Measurements from ENCODE around the gene SLC17A7.

Gene SLC17A7

DNA sequence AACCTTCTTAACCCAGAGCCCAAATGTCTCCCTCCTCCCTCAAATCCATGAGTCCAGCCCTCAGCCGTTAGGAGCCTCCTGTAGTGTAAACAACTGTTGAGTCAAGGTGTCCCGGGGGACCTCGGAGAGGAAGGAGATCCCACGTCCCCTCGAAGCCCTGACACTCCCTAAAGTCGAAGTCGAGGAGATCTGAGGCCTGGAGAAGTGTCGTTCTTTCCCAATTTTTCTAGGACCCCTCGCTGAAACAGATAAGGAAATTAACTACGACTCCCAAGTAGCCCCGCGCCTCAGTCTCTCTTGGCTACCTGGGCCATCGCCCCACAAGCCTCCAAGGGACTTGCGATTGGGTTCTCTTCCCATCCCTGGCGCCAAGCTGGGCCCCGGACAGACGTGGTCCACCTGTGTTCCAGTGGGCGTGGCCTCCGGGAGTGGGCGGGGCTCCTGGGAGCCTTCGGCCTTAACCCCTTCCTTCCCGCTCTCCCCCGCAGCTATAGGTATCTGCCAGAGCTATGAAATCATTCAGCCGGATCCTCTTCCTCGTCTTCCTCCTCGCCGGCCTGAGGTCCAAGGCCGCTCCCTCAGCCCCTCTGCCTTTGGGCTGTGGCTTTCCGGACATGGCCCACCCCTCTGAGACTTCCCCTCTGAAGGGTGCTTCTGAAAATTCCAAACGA lies 15.3 kb downstream of the SLC17A7 start:
- FAIRE-seq, result no peak

GRCh38 chr19:49425178-49425577 lies 16.1 kb downstream of the SLC17A7 start, which contains the start of gene GFY:
TSS of gene GFY (plus strand) at chr19:49425388. CDS start at chr19:49426431, 1,043 bp downstream.
- no peak for FAIRE-seq

- no peak for FAIRE-seq
These were observed 17.4 kb downstream of the SLC17A7 start for GRCh38 chr19:49423985-49424303.

DNA sequence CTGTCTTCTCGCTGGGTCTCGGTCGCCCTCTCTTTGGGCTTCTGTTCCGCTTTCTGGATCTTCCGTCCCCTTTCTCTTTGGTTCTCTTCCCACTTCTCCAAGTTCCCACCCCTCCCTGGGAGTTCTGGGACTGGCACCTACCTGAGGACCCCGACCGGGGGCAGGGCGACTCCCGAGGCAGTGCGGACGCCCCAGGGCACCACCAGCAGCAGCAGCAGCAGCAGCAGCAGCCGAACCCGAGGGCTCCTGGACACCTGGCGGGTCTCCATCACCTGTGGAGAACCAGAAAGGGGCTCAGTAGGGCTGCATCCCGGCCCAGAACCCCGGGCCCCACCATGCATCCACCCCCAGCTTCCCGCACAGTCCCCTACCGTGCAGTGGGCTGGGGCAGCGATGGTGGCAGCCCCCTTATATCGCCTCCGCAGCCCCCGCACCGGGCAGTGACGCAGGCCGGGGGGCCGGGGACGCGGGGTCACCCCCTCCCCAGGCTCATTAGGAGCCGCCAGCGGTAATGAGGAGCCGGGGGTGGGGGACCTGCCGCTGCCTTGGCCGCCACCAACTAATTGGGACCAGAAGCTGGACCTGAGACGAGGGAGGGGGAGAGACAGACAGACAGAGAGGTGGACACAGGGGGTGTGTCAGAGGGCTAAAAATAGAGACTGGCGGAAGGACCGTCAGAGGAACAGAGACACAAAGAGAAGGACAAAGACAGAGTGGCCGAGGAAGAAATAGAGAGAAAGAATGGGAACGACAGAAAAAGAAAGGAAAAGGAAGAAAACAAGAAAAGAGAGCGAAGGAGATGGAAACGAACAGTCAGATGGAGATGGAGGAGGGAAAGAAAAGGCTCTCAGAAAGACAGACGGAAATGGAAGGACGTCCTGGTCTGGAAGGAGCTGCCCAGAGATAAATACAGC lies 18.0 kb downstream of the SLC17A7 start, which contains the start of gene PTH2:
TSS of gene PTH2 (minus strand) at position 371 of the 914 bp plus-strand sequence. CDS start at position 269, 102 bp downstream.
- no peak for FAIRE-seq

DNA sequence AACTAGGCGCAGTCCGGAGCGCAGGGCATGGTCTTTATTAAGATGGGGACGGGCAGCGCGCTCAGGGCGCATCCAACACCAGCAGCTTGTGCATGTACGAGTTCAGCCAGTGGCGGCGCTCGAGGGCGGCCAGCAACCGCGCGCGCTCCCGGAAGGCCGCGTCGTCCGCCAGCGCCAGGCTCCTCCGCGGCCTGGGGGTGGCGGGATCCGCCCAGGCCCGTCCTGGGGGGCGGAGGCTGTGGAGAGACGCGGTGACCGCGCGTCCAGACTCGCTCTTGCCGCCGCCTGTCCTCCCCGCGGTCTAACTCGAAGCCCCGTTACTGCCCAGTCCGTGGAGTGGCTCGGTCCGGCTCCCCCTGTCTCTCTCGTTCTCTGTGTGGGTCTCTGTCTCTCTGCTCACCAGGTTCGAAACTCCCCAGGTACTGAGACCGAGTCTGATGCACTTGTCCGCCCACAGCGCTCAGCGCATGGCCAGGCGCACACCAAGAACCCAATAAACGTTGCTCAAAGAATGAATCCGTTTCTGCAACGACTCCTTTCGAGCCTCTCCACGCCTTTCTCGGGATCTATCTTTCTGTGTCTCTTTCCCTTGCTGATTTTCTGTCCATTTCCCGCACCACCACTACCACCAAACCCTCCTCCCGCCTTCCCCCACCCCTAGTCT lies 18.8 kb downstream of the SLC17A7 start:
- FAIRE-seq, result no peak

DNA sequence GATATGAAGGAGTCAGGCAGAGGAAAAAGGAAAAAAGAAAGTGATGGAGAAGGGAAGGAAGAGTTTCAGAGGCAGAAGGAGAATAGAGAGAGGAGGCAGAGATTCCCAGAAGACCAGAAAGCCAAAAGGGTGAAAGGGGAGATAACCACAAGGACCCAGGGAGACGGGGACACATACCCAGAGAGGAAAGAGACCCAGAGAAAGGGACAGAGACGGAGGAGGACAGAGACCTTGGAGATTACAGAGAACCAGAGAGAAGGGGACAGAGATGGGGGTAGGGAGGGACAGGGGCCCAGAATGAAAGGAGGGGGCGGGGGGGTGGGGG lies 19.5 kb downstream of the SLC17A7 start:
- no peak for FAIRE-seq

DNA sequence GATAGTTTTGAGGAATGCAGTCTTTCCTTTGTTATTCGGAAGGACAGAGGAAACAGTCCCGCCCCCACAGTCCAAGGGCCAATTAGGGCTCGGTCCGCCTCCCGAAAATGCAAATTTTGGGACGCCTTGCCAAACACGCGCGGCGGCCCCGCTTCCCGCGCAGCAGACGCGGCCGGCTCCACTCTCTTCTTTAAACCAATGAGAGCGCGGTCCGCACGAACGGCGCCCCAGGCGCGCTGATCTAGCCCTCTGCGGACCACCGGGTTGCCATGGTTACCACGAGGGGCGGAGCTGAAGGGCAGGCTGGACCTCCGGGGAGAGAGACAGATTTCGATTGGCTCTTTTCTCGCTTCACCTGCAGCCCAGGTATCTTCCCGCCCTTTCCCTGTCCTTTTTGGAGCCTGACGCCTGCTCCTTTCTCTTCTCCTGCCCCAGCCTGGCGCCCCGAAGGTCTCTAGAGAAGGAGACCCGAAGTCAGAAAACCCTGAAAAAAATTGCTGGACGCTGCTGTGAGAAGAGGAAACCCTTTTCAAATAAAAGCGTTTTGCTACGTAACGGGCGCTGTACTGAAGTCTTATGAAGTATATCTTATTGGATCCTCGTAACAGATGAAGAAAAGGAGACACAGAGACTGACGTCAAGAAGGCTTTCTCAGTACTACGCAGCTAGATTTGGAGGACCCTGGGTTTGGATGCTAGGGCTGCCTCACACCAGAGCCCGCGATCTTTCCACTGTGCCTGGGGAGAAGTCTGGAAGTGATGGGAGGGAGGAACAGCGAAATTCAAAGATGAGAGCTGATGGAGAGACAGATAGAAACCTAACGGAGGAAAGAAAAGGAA lies 20.1 kb downstream of the SLC17A7 start:
- no peak for FAIRE-seq

GRCh38 chr19:49420227-49420626 lies 21.1 kb downstream of the SLC17A7 start:
- FAIRE-seq, result no peak

GRCh38 chr19:49419173-49419572 lies 22.2 kb downstream of the SLC17A7 start:
- no peak for FAIRE-seq

DNA sequence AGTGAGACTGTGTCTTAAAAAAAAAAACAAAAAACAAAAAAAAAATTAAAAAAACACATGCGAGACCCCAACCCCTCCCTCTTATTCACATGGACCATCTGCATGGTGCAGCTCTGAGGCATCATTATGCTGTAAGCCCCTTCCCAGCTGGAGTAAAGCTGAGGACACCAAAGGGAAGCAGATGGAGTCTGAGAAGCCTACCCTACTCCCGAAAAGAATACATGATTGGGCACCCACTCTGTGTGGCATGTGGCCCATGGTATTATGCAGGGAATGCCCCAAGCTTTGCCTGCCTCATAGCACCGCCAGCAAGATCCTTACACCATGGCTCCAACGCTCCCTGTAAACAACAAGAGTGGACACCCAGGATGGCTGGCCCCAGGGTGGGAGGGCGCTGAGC lies 22.8 kb downstream of the SLC17A7 start:
- FAIRE-seq, result no peak

DNA sequence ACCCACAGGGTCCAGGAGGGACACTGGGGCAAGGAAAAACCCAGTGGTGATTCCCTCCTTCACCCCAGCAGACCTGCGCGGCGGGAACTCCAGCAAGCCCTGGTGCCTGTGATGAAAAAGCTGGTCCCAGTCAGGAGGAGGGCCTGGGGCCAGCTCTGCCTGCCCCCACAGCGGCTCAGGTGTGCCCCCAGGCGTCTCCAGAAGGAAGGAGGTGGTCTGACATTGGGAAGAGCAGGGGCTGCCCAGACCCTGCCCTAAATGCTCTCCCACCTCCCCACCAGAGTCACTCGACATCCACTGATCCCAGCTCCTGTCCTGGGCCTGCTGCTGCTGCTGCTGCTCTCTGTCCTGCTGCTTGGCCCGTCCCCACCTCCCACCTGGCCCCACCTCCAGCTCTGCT lies 24.2 kb downstream of the SLC17A7 start:
- no peak for FAIRE-seq

- FAIRE-seq, result no peak
These were observed 25.5 kb downstream of the SLC17A7 start for GRCh38 chr19:49415810-49416200.

DNA sequence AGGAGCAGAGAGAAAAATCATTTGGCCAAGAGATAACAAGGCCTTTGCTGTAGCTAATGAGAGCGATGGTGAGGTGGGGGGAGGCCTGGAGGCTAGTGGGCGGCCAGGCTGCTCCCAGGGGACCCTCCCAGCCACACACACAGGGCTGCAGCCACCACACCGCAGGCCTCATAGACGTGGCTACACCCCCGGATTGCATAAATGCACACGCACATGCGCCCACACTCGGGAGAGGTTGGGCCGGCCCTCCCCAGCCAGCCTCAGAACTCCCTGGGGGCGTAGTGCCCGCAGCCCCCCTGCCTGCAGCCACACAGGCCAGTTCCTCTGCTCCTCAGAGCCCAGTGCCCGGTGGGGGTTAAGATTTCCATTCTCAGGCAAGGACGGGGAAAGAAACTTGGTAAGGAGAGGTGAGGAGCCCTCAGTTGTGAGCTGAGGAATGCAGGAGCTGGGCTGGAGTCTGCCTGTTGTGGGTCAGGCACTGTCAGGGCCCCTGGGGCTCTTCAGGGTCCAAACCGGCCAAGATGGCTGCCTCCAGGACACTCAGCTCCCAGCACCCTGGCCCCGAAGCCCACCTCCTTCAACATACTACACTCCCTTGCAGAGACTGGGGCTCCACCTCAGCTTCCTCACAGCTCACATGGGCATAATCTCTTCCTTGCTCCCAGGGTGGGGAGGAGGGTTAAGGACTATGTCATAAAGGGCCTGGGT lies 26.1 kb downstream of the SLC17A7 start:
- FAIRE-seq, result no peak

DNA sequence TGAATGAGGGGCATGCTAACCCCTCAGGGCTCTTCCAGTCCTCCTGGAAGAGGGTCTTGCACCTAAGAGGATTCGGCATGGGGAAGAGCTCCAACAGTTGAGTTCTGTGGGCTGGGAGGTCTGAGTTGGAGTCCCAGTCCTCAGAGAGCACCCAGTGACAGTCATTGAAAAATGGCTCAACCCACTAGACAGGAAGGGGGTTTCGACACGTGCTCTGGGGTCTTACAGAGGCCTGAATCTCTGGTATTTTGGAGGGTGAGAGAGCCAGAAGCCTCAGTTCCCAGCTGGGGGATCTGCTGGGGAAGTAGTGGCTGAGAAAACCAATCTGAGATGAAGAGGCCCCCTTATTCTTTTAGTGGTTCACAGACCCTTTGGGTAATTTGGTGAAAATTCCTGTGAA lies 27.1 kb downstream of the SLC17A7 start:
- no peak for FAIRE-seq

DNA sequence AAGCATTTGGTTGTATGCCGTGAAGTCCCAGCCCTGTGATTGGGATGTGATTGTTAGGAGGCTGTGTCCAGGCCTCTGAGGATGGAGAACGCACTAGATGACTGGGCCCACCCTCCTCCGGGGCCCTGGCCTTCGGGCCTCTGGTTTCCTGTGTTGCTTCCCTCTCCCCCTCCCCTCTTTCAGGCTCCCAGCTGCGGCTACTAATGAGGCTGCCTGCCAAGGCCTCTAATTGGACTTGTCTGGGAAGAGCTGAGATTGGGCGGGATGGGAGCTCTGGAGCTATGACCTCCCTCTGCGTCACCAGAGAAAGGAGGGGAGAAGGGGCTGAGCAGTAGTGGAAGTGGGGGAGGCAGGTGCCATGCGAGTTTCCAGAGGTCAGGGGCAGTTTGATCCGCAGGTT lies 28.0 kb downstream of the SLC17A7 start:
- no peak for FAIRE-seq

GRCh38 chr19:49411681-49412326 lies 29.5 kb downstream of the SLC17A7 start:
- no peak for FAIRE-seq

GRCh38 chr19:49409441-49410029 lies 31.8 kb downstream of the SLC17A7 start:
- FAIRE-seq, result no peak

- FAIRE-seq, result no peak
These were observed 32.4 kb downstream of the SLC17A7 start for GRCh38 chr19:49408816-49409440.

DNA sequence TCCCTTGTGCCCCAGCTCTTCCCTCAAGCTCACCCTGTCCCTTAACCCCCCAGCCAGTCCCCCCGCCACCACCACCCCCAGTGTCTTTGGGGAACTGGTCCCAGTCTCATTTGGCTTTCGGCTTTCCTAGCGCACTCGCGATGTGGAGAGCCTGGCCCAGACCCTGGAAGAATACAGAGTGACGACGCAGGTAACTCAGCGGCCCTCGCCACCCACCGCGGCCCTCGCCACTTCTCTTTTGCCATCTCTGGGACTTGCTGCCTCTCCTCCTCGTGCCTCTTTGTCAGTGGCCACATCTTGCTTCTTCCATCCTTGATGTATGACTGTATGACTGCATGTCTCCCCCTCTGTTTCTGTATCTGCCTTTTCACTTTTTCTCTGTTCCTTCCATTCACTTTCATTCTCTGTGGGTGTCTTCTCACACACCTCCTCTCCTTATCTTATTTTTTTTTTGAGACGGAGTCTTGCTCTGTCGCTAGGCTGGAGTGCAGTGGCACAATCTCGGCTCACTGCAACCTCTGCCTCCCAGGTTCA lies 33.8 kb downstream of the SLC17A7 start:
- FAIRE-seq, result no peak

- FAIRE-seq, result no peak
These were observed 34.2 kb downstream of the SLC17A7 start for GRCh38 chr19:49407079-49407478.
